Eye (tissue), 1 donor: Measurements from ENCODE around the gene LEF1.
"Not testable (repeated sequence)": the region's sequence is repeated elsewhere in the genome, so short reads cannot be mapped to it uniquely, and the experiment has no call there.

ENCODE experiments used
- DNase-seq: peaks from one replicate; pipeline ENCODE4 v3.0.0-alpha.2; 2015

The LEF1 gene

DNA sequence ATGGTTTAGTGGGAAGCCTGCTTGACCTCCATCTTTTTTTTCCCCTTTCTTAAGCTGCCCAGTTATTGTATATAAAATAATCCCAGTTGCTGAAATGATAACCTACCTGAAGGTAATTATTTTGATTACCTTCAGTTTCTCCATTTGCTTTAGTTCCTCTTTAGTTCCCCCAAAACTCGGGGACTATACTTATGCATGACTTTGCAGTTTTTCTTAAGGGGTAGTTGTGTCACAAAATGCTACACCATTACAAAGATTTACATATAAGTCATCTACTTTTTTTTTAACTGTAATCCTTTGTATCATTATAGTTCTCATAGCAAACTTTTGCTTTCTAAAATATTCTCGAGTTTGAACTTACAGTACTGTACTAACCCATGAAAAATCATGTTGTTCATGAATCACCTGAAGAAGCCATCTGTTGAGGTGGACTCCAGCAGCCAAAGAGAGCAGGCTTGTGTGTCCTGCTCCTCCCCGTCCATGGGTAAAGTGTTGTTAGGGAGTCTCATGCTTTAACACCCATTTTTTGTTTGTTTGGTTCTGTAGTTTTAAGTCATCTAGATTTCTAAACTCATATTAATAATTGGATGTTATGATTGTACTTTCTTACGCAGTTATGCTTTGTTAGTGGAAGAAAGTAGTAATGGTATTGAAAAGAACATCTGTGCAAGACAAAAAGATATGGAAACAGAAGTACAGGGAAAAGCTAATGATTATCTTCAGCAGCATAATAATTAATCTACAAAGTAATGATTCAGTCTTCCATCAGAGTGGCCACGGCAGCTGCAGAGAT is 144.5 kb downstream of the LEF1 start:
- no peak for DNase-seq

GRCh38 chr4:108018884-108019187 is 149.9 kb downstream of the LEF1 start:
- no peak for DNase-seq

DNA sequence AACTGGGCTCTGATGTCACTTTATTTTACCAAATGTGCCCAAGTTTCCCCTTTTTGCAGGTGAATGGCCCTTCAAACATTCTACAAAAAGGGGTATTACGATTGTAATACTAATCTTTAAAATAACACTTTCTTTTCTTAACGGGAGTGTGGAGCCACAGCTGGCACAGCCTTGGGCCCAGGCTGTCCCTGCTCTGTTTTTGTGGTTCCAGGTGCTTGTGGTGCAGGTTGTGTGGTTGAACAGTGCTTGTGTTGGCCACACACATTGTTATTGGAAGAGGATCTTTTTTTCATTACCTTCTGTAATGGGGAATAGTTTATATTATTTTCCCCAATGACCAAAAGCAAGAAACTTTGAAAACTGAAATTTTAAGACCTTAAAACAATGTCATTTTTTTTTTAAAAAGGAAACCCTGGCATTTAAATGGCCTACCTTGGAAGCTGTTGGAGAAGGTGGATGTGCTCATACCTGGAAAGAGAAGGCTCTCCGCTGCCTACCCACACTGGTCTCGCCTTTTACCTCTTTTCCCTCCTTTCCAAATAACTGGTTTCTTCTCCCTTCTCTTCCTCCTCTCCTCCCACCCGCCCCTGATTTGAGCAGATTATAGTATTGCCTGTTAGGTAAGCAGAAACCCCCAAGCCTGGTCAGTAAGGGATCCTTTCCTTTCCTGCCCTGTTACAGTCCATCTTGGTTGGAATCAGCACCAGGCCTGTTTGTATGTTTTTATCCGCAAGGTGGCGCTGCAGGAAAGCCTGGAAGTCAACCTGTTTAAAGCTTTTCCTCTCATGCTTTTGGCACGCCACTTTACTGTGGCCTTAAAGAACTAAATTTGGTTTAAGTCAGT is 150.5 kb downstream of the LEF1 start:
- peak; percentile 94 for DNase-seq

DNA sequence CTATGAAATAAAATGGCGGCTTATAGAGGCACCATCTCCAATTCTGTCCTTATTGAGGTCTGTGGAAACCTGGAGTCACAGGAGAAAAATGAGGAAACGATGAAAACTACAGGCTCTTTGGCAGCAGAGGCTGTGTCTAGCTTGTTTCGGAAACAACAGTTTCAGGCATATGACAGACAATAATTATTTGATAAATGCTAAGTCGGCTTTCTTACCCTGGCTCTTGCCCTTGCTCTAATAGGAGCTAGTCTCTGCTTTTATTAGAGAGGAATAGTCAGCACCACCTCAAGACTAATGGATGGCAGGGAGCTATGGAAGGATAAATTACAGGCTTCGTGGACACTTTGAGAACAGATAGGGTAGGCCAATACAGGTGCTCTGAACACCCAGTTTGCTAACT is 154.8 kb downstream of the LEF1 start:
- no peak for DNase-seq

DNA sequence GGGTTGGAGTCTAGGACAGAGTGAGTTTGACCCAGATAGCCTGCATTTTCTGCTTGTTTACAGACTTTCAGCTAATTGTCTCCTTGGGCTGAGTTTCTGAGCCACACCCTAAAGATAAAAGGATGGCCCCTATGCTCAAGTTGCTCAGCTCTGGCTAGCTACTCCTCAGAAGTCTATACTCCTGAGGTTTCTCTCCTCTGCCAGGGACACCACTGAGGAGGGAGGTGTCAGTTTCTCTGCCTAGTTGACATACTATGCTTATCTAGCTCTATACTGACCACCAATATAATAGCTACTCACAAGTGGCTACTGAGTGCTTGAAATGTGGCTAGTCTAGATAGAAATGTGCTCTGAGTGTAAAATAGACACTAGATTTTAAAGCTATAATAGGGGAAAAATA is 155.4 kb downstream of the LEF1 start:
- no peak for DNase-seq

GRCh38 chr4:108012382-108012781 is 156.3 kb downstream of the LEF1 start:
- not testable (repeated sequence) for DNase-seq

- DNase-seq, result no peak
Measured at GRCh38 chr4:108010167-108010566, 158.6 kb downstream of the LEF1 start.

DNA sequence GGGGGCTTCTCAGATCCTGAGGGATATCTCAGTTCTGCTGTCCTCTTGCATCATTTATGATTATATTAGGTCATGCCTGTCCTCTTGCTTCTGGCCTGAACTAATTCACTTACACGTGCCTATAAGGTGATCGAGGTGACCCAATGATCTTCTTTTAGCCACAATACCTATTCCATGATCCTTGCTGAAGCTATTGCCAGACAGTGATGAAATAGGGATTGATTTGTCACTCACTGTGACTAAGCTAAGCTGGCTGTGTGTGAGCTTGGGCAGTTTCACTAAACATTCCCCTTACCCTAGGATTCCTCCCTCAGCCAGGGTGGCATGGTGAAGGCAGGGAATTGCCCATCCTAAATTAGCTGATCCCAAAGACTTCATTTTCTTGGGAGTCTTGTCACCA is 160.0 kb downstream of the LEF1 start:
- DNase-seq, result no peak

DNA sequence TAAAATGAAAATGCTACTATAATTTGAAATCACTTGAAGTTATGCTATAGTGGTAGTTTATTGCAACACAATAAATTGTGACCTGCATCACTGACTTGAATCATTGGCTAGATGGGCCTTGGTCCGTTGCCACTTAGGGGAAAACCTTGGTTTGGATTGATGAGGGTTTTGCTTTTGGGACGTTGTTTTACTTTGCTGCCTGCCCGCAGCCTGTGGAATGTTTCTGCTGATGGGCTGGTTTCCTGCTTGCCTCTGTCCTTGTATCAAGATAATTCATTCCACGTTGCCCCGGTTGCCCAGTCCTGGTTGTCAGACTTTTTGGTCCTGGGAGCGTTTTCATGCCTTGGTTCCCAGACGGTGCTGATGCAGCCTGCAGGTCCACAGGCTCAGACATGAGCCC is 160.7 kb downstream of the LEF1 start:
- no peak for DNase-seq

GRCh38 chr4:108006361-108006760 is 162.4 kb downstream of the LEF1 start:
- no peak for DNase-seq

DNA sequence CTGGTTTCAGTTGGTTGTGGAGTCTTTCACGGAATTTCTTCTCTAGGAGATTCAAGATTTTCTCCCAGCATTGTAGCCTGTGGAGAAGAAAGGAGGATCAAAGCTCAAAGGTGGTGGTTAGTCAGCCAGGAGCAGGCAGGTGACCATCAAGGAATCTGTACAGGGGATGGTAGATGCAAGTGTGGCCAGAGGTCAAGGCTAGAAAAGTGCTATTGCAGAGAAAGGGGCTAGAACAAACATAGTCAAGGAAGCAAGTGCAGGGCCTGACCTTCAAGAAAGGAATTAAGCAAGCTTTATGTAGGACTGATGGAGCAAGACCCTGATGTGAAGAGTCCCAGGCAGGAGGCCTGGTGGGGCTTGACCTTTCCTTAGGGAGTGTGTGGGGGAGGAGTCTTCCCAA is 162.9 kb downstream of the LEF1 start:
- DNase-seq, result no peak

DNA sequence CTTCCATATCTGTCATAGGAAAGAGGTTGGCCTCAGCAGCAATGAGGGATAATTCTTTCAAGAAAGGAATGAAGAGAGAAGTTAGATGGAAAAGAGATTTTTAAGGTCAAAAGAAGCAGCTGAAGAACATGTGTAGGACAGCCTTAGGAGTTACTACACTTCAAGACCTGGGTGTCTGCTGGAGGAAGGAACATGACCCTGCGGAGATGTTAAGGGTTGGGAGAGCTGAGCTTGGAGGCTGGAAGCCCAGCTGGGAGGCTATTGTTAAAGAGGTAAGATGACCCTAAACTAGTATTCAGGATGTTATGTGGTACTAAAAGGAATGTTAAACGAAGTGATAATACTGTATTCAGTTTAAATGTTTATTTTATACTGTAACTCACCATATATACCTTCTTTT is 164.1 kb downstream of the LEF1 start:
- no peak for DNase-seq

DNA sequence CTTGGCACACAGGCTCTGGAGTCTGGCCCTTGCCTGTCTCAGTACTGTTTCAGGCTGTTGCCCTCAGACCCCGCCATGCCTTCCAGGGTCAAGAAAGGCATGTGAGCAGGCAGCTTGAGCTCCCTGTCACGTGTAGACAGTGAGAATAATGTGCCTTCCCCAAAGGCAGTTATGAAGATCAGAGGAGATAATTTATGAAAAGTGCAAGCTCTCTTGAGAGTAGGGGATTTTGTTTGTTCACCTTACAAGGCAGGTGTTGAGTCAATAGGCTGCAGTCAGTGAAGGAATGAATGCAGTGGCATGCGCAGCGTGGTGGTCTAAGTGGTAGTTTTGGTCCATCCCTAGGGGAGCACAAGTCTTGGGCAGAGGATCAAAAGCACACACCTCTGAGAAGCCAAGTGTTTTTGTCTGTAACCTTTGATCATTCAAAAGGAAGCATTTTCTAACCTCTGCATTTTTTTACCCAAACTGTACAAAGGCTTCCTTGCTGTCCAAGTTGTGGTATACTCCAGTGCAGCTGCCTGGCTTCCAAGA is 164.7 kb downstream of the LEF1 start:
- DNase-seq, result no peak

DNA sequence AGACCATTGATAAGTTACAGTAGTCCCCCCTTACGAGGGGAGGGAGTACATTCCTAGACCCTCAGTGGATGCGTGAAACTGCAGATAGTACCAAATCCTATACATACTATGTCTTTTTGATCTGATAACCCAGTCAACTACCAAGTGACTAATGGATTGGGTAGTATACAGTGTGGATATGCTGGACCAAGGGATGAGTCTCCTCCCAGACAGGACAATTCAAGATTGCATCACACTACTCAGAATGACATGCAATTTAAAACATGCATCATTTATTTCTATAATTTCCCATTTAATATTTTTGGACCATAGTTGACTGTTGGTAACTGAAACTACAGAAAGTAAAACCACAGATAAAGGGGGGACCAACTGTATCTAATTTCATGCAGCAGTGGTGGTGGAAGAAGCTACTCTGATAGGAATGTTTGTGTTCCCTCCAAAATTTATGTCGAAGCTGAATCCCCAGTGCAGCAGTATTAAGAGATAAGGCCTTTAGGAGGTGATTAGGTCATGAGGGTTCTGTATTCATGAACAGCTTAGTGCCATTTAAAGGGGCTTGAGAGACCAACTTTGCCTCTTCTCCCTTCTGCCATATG is 167.1 kb downstream of the LEF1 start:
- no peak for DNase-seq

DNA sequence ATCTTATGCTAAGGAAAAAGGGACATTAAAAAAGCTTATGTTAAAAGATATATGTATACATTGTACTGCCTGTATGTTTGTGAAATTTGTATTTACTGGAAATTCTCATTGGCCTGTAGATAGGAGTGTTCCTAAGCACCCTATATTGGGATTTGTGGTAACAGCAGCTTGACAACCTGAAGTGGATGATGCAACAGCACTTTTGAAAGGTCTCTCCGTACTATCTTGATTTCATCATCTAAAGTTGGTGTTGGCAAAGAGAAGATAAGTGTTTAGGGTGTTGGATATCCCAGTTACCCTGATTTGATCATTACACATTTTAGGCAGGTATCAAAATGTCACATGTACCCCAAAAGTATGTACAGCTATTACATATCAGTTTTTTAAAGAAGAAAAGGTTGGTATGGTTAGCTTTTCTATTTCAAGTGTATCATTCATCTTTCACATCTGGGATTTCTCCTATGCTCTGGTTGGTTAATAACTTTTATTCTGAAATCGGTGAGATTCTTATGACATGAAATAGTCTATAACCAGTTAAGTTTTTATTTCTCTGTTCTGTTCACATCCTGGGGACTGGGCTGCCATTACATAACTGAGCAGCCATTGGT is 168.7 kb downstream of the LEF1 start:
- no peak for DNase-seq

GRCh38 chr4:107997794-107998193 is 170.9 kb downstream of the LEF1 start:
- no peak for DNase-seq
